HG02798 (cell line): Measurements from ENCODE around the gene RBM33.
"Not testable (repeated sequence)": the region's sequence is repeated elsewhere in the genome, so short reads cannot be mapped to it uniquely, and the experiment has no call there.

Source experiments
- ATAC-seq: cut with Tn5 transposase; IDR thresholded peaks from one replicate; pipeline ENCODE4 v1.9.1; 2021; ENCODE audit warnings: mild to moderate bottlenecking; ENCODE audit not compliant: unreplicated experiment, poor library complexity

RBM33 gene

DNA sequence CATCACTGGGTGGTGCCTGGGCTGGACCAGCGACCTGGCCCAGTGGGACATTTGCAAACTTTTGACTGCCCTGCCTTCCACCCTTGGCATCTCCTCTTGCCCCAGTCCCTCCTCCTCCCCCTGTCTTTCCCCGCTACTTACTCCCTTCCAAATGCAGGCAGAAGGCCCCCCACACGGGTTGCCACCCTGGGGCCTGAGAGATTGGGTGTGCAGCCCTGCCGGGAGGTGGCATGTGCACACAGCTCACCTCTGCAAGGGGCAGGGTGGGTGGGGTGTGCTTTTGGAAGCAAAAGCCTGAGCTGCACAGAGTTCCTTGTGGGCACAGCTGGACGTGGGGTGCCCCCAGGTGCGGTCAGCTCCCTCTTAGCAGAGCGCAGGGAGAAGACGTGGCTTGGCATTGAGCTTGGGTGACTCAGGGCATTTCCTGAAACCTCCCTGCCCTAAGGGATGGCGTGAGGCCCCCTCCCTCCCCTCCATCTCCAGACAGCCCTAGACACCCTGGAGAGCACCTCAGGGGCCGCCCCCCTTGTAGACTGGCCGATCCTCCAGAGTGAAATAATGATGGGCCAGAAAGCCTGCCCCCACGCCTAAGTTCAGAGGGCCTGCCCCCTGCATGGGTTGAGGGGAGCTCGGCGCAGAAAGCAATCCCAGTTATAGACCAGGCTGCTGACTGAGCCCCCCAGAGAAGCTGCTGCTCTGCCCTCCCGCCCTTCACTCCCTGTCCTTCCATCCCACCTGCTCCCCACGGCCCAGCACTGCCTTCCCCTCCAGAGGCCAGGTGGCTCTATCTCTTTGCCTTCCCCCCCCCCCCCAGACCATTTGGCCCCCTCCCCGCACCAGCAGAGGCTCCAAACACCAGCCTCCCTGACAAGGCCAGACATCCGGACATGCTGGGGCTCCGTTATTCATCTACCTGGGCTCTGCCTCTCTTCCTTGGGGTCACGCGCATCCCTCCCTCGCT lies 170.1 kb downstream of the RBM33 start:
- no peak for ATAC-seq

- peak; percentile 91 for ATAC-seq
These were observed 171.1 kb downstream of the RBM33 start for GRCh38 chr7:155815332-155816191.

DNA sequence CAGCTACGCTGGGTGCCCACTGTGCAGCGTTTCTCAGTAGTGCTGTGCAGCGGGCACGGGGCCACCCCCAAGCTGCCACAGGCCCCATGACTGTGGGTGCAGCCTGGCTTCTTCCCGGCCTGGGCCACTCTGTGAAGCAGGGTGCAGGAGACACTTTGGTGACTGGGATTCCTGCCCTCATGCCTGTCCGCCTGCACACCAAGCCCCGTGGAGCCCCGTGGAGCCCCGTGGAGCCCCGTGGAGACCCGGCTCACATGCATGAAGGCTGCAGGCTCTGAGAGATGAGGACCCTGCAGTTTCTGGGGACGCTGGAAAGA lies 171.7 kb downstream of the RBM33 start:
- ATAC-seq = no peak

DNA sequence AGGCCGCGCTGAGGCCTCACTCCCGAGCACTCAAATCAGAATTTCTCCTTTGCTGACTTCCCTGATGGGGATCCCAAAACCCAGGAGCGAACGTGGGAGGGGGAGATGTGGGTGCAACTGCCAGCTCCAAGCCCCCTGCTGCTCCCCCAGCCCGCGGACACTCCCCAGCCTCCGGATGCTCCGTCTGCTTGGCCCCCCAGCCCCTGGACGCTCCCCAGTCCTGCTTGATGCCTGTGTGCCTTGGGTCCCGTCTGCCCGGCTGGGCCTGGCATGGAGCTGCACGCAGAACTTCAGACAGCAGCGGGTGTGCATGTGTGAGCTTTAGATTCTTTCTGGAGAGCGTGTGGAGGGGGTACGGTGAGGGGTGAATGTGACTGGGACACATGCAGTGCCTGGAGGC lies 172.5 kb downstream of the RBM33 start:
- ATAC-seq = no peak

GRCh38 chr7:155817515-155817914 lies 173.1 kb downstream of the RBM33 start:
- ATAC-seq = not testable (repeated sequence)

- ATAC-seq = no peak
These were observed 173.8 kb downstream of the RBM33 start for GRCh38 chr7:155818154-155818819.

DNA sequence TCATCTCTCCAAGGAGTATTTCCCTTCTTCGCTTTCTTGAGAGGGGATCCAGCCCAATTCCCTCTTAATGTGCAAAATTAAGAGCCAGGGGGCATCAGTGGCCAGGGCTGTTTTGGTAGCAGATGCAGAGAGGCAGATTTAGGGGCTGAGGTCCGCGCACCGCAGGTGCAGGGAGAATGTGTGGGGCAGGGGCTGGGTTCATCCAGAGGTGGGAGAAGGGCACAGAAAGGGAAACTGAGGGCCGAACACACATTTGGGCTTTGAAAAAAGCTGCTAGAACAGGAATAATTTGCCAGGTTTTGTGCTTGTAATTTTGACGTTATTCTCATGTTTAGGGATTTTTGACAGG lies 174.3 kb downstream of the RBM33 start:
- no peak for ATAC-seq

GRCh38 chr7:155819186-155819585 lies 174.7 kb downstream of the RBM33 start:
- ATAC-seq = no peak

GRCh38 chr7:155820246-155820645 lies 175.8 kb downstream of the RBM33 start:
- no peak for ATAC-seq

DNA sequence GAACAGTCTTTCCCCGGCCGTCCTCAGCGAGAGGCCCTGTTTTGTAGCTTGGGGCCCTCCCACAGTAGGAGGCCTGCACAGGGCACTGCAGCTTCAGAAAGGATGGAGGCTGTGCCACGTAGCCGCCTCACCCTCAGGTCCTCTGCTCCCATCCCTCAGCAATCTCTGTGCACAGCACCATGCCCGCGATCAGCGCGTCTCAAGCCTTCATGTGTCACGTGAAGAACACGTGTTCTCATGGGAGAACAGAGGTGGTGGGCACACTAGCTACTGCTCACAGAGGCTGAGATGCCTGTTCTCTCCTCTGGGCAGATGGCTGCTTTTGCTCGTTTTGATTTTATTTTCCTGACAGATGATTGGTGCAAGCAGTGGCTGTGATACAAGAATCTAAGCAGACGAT lies 176.3 kb downstream of the RBM33 start:
- ATAC-seq = no peak

- no peak for ATAC-seq
These were observed 177.4 kb downstream of the RBM33 start for GRCh38 chr7:155821851-155822250.

DNA sequence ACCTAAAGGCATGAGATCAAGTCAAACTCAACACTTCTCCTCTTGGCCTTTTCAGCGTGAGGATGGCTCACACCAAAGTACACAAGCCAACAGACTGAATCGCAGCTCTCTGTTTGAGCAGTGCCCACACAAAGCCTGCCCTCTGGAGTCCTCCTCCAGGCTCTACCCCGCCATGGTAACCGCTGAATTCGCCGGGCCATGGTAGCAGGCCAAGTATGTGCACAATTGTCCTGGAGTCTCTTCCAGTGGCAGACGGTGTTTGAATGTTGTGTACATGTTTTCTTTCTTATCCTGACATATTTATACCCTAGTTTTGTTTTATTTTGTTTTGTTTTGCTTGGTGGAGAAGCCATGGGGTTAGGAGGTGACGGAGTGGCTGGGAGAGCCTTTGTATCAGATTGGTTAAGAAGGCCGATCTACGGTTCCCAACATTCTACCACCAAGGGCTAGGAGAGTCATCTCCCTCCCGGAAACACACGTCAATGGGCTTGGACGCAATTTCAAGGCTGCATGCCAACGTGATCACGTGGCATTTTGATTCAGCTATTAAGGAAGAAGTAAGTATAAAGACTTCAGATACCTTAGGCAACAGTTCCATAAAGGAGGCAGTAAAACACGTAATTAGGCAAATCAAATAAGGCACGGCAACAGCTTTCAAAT lies 179.9 kb downstream of the RBM33 start:
- no peak for ATAC-seq

GRCh38 chr7:155825336-155825735 lies 180.9 kb downstream of the RBM33 start:
- ATAC-seq = no peak

GRCh38 chr7:155829796-155830470 lies 185.5 kb downstream of the RBM33 start:
- no peak for ATAC-seq
